Stimulated activated naive B cell treated with anti-CD40 and anti-IgM and Interleukin-4, amounts not matched to agents 10 μg/mL and 1 μg/mL and 100 μg/mL, for 72 hours (primary cell): Measurements from ENCODE around the gene P2RY1.
"Not testable (repeated sequence)": the region's sequence is repeated elsewhere in the genome, so short reads cannot be mapped to it uniquely, and the experiment has no call there.

ENCODE experiments used
- ATAC-seq, 2 donors: fragments of 150-1000 bp; cut with Tn5 transposase; replicated peaks; 2 replicates each; pipeline ENCODE4 v1.10.0; 2021; ENCODE audit warnings: moderate library complexity in 1 of 2
- DNase-seq: peaks from one replicate; pipeline ENCODE4 v3.0.0; 2021
- H3K27ac Mint-ChIP-seq: one replicate; pipeline ENCODE4 v1.8.0; 2022; ENCODE audit warnings: mild to moderate bottlenecking, mixed read lengths
- H3K27me3 Mint-ChIP-seq, 2 donors: one replicate each; pipeline ENCODE4 v1.8.0; 2022; ENCODE audit warnings: mixed read lengths in 2 of 2
- H3K36me3 Mint-ChIP-seq, 2 donors: one replicate each; pipeline ENCODE4 v1.8.0; 2022; ENCODE audit warnings: mixed read lengths in 2 of 2, mild to moderate bottlenecking in 1 of 2
- H3K4me1 Mint-ChIP-seq, 2 donors: one replicate each; pipeline ENCODE4 v1.8.0; 2022; ENCODE audit warnings: mixed read lengths in 2 of 2, mild to moderate bottlenecking in 1 of 2
- H3K4me3 Mint-ChIP-seq, 2 donors: one replicate each; pipeline ENCODE4 v1.8.0; 2022; ENCODE audit warnings: mild to moderate bottlenecking in 2 of 2, mixed read lengths in 2 of 2, moderate library complexity in 1 of 2
- H3K9me3 Mint-ChIP-seq, 2 donors: one replicate each; pipeline ENCODE4 v1.8.0; 2022; ENCODE audit warnings: mixed read lengths in 2 of 2, mild to moderate bottlenecking in 1 of 2

Gene P2RY1

GRCh38 chr3:152853196-152853595 is 18.3 kb downstream of the P2RY1 start:
- H3K4me1 Mint-ChIP-seq = no peaks in the 10 kb centered on the region
- peaks cover 2 to 5% of the 10 kb centered on the region in 2 donors for H3K9me3 Mint-ChIP-seq
- DNase-seq (no peak), ATAC-seq (no peak)
- no peak overlapping the region for H3K4me3 Mint-ChIP-seq
- H3K36me3 Mint-ChIP-seq = peaks cover 0 to 2% of the 10 kb centered on the region in 2 donors
- H3K27me3 Mint-ChIP-seq = peaks cover 12 to 21% of the 10 kb centered on the region in 2 donors
- no peak overlapping the region for H3K27ac Mint-ChIP-seq

DNA sequence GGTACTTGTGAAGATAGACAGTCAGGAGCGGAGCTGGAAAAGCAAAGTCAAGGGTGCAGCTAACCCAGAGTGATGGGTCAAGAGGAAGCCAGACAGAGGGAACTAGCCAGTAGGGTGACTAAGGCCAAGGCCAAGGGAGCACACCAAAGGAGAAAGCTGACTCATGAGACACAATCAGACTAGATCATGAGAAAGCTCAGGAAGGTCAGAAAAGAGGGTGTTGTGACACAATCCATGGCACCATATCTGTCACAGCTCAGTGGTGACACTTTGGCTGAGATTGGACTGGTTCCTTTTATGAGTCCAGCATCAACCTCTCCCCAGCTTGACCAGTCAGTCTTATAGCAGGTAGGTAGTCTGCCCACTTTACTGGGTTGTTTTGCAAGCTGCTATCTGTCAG is 22.2 kb downstream of the P2RY1 start:
- Mint-ChIP-seq H3K4me3 (no peak overlapping the region), H3K9me3 (no peaks in the 10 kb centered on the region), H3K4me1 (no peaks in the 10 kb centered on the region), H3K27me3 (peaks cover 0 to 7% of the 10 kb centered on the region in 2 donors), H3K27ac (no peak overlapping the region), H3K36me3 (no peaks in the 10 kb centered on the region)
- ATAC-seq = no peak
- no peak for DNase-seq

DNA sequence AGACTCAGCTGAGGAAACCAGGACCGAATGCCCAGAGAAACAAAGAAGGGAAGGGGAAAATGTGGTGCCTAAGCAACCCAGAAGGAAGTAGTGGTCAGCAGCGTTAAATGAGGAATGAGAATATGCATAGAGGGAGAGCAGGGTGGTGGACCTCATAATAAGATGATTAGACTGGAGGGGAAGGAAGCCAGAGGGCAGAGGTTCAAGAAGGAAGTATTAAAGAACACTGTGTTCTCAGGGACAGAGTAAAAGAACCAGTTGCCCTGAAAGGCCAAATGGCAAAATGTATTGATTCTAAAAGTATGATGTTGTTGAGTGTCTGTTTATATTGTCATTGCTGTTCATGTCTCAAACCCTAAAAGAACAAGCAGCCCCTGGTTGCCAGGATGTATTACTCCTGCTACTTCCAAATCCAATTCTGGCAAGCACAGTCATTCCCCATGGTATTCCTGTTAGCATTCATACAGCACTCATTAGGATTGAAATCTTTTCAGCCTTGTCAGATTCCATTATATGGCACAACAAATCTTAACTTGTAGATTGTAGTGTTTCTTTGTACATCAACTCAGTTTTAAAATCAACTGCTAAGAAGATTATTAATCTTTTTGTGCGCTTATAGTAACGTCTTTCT is 23.4 kb downstream of the P2RY1 start:
- Mint-ChIP-seq H3K4me1 (no peaks in the 10 kb centered on the region), H3K27me3 (no peaks in the 10 kb centered on the region), H3K27ac (no peak overlapping the region), H3K4me3 (no peak overlapping the region), H3K36me3 (no peaks in the 10 kb centered on the region), H3K9me3 (no peaks in the 10 kb centered on the region)
- DNase-seq (no peak), ATAC-seq (no peak)

DNA sequence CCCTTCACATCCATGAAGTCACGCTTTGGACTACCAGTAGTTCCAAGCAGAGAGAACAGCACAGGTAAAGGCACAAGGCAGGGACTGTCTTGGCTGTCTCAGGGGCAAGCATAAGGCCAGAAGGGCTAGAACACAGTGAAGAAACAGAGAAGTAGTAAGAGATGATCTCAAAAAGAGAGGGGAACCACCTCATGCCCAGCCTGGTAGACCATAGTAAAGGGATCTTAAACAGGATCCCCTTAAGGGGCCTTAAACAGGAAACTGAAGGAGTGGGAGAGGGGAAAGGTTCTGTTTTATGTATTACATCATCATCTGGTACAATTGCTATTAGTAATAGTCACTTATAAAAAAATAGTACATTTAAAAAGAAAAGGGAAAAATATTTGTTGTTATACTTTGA is 25.8 kb downstream of the P2RY1 start:
- Mint-ChIP-seq H3K9me3 (no peaks in the 10 kb centered on the region), H3K4me1 (no peaks in the 10 kb centered on the region), H3K27me3 (no peaks in the 10 kb centered on the region), H3K4me3 (no peak overlapping the region), H3K27ac (no peak overlapping the region), H3K36me3 (no peaks in the 10 kb centered on the region)
- ATAC-seq (peak; percentile 51 to 52), DNase-seq (no peak)

DNA sequence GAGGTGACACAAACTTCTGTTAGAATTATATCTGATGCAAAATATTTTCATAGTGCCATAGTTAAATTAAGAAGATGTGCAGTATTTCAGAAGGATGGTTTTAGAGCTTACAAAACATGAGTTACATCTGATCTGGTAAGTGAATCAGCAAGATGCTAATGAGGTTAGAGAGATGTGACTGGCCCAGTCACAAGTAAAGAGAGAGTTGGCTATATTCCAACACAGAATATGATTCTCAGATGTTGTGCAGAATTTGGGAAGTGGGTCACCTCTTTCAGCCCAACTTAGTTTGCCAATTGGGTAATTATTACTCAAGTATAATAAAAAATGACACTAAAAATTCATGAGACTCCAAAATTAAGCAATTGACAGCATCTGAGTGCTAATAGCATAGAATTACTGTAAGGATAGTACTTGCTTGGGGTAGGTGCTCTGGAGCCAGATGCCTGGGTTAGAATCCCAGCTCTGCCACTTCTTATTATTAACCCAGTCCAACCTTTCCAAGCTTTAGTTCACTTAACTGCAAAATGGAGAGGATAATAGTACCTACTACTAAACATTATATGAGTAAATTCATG is 30.8 kb downstream of the P2RY1 start:
- Mint-ChIP-seq H3K27me3 (no peaks in the 10 kb centered on the region), H3K36me3 (no peaks in the 10 kb centered on the region), H3K4me3 (no peak overlapping the region), H3K4me1 (peaks cover 5 to 9% of the 10 kb centered on the region in 2 donors), H3K9me3 (no peaks in the 10 kb centered on the region), H3K27ac (no peak overlapping the region)
- no peak for ATAC-seq
- DNase-seq = no peak

- H3K9me3 Mint-ChIP-seq = peaks cover 6 to 8% of the 10 kb centered on the region in 2 donors
- DNase-seq = no peak
Observed at GRCh38 chr3:152870027-152870426, 35.1 kb downstream of the P2RY1 start.

DNA sequence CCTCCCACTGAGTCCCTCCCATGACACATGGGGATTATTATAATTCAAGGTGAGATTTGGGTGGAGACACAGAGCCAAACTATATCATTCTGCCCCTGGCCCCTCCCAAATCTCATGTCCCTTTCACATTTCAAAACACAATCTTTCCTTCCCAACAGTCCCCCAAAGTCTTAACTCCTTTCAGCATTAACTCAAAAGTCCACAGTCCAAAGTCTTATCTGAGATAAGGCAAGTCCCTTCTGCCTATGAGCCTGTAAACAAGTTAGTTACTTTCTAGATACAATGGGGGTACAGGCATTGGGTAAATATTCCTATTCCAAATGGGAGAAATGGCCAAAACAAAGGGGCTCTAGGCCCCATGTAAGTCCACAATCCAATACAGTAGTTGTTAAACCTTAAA is 38.4 kb downstream of the P2RY1 start:
- DNase-seq, H3K4me3 Mint-ChIP-seq, ATAC-seq, H3K9me3 Mint-ChIP-seq, H3K27me3 Mint-ChIP-seq, H3K4me1 Mint-ChIP-seq, H3K27ac Mint-ChIP-seq, H3K36me3 Mint-ChIP-seq: not testable (repeated sequence)

More at GRCh38 chr3:152870027-152870426, 35.1 kb downstream of the P2RY1 start:
- peaks cover 5 to 9% of the 10 kb centered on the region in 2 donors for H3K4me1 Mint-ChIP-seq
- no peak overlapping the region for H3K4me3 Mint-ChIP-seq
- peaks cover 0 to 4% of the 10 kb centered on the region in 2 donors for H3K27me3 Mint-ChIP-seq
- H3K27ac Mint-ChIP-seq = no peak overlapping the region
- peaks cover 0 to 3% of the 10 kb centered on the region in 2 donors for H3K36me3 Mint-ChIP-seq
- peak; percentile 79 to 94 for ATAC-seq

GRCh38 chr3:152874896-152875749 is 40.2 kb downstream of the P2RY1 start:
- DNase-seq (no peak), ATAC-seq (no peak)
- H3K4me1 Mint-ChIP-seq = peaks cover 6 to 16% of the 10 kb centered on the region in 2 donors

GRCh38 chr3:152879130-152879789 is 44.3 kb downstream of the P2RY1 start:
- H3K4me1 Mint-ChIP-seq = peaks cover 4 to 13% of the 10 kb centered on the region in 2 donors
- peaks cover 0 to 4% of the 10 kb centered on the region in 2 donors for H3K27me3 Mint-ChIP-seq
- H3K36me3 Mint-ChIP-seq = peaks cover 3 to 7% of the 10 kb centered on the region in 2 donors
- ATAC-seq (peak; percentile 94 to 95), DNase-seq (no peak)
- peaks cover 9 to 10% of the 10 kb centered on the region in 2 donors for H3K9me3 Mint-ChIP-seq
- peak overlapping the region; percentile 51 to 53 for H3K4me3 Mint-ChIP-seq
- peak overlapping the region; percentile 65 for H3K27ac Mint-ChIP-seq

More at GRCh38 chr3:152874896-152875749, 40.2 kb downstream of the P2RY1 start:
- H3K36me3 Mint-ChIP-seq = peaks cover 3 to 7% of the 10 kb centered on the region in 2 donors
- H3K27ac Mint-ChIP-seq = no peak overlapping the region
- peaks cover 10 to 11% of the 10 kb centered on the region in 2 donors for H3K9me3 Mint-ChIP-seq
- no peak overlapping the region for H3K4me3 Mint-ChIP-seq
- H3K27me3 Mint-ChIP-seq = peaks cover 0 to 8% of the 10 kb centered on the region in 2 donors

DNA sequence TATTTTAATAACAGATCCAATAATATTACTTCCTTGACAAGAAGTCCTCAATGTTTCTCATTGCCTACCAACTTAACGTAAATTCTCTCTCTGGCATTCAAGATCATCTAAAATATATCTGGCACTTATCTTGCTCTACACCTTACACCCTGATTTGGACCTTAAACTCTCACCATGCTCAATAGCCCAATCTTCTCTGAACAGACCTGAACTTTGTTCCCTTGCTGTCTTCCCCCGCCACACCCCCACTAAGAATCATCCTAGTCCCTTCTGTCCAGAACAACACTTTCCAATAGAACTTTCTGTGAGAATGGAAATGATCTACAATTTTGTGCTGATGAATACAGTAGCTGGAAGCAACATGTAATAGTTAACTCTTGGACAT is 44.9 kb downstream of the P2RY1 start:
- peaks cover 3 to 5% of the 10 kb centered on the region in 2 donors for H3K36me3 Mint-ChIP-seq
- H3K4me3 Mint-ChIP-seq = no peak overlapping the region
- DNase-seq (no peak), ATAC-seq (peak in 1 of 2 donors; percentile 3)
- no peak overlapping the region for H3K27ac Mint-ChIP-seq
- H3K9me3 Mint-ChIP-seq = peaks cover 5 to 7% of the 10 kb centered on the region in 2 donors
- peaks cover 0 to 4% of the 10 kb centered on the region in 2 donors for H3K27me3 Mint-ChIP-seq
- peaks cover 4 to 13% of the 10 kb centered on the region in 2 donors for H3K4me1 Mint-ChIP-seq

GRCh38 chr3:152885076-152885475 is 50.1 kb downstream of the P2RY1 start:
- DNase-seq (no peak), ATAC-seq (no peak)
- no peaks in the 10 kb centered on the region for H3K4me1 Mint-ChIP-seq
- H3K4me3 Mint-ChIP-seq = no peak overlapping the region
- no peak overlapping the region for H3K27ac Mint-ChIP-seq
- H3K27me3 Mint-ChIP-seq = peaks cover 0 to 3% of the 10 kb centered on the region in 2 donors
- no peaks in the 10 kb centered on the region for H3K36me3 Mint-ChIP-seq
- no peaks in the 10 kb centered on the region for H3K9me3 Mint-ChIP-seq
